ENCODE data around the gene RAB15. TPM values are rescaled to one million over a fixed set of nuclear protein-coding genes. Genes with fewer than 3 reads are reported as not detected.

Gene RAB15
- polyA plus RNA-seq, 1 donor (not counting 4 experiments of a cell fraction or from before 2014, with no cell fraction given) = 2.1 TPM

GRCh38 chr14:64990296-64990695 is 18.2 kb upstream of the RAB15 start:
- DNase-seq (ENCODE audit: low read depth, low spot score) (no peak), FAIRE-seq (no peak)
- H3K4me3 ChIP-seq (ENCODE audit: control insufficient read depth in 2 of 3, extremely low read depth in 1 of 3, insufficient read depth in 2 of 3, low read depth in 1 of 3, low read length in 3 of 3) = no peak overlapping the region
- no peaks in the 10 kb centered on the region for H3K27me3 ChIP-seq (ENCODE audit: control insufficient read depth, extremely low read depth, insufficient read depth, low read length)
- dilution Hi-C loops (cut with MboI; ENCODE audit: extremely low pct_ligation_motif_present, low sequenced_read_pairs) = no loop called here
- H2AFZ ChIP-seq (ENCODE audit: control insufficient read depth, low read length) = no peak overlapping the region
- peaks cover 11% of the 10 kb centered on the region for H3K4me1 ChIP-seq (ENCODE audit: control insufficient read depth, extremely low read depth, insufficient read depth, low read length)
- H3K27ac ChIP-seq (ENCODE audit: control insufficient read depth, insufficient read depth, low read length) = no peak overlapping the region
- no peaks in the 10 kb centered on the region for H3K36me3 ChIP-seq (ENCODE audit: control insufficient read depth in 2 of 2, extremely low read depth in 1 of 2, insufficient read depth in 2 of 2, low read length in 2 of 2)
- H4K20me1 ChIP-seq (ENCODE audit: control insufficient read depth, extremely low read depth, insufficient read depth, low read length) = no peaks in the 10 kb centered on the region
- H3K4me2 ChIP-seq (ENCODE audit: control insufficient read depth, extremely low read depth, insufficient read depth, low read depth, low read length) = no peak overlapping the region
- H3K9me1 ChIP-seq (ENCODE audit: control insufficient read depth, extremely low read depth, insufficient read depth, low read length) = no peaks in the 10 kb centered on the region
- no peak overlapping the region for H3K9ac ChIP-seq (ENCODE audit: control insufficient read depth, extremely low read depth, insufficient read depth, low read length)
- TF ChIP-seq EZH2 (IDR thresholded peaks at IDR 0.05; ENCODE audit: low read length) (no peak), CTCF (optimal IDR thresholded peaks at IDR 0.05 in 1 of 3, IDR thresholded peaks at IDR 0.05 in 1 of 3, conservative IDR thresholded peaks at IDR 0.05 in 1 of 3; ENCODE audit: extremely low read depth in 1 of 3, insufficient read depth in 2 of 3, low read length in 3 of 3) (no peak)
- no peaks in the 10 kb centered on the region for H3K9me3 ChIP-seq (ENCODE audit: control insufficient read depth, low read depth, low read length)
- peaks cover 28% of the 10 kb centered on the region for H3K79me2 ChIP-seq (ENCODE audit: control insufficient read depth, insufficient read depth, low read length)

- Histone ChIP-seq H3K9me3 (ENCODE audit: control insufficient read depth, low read depth, low read length) (no peaks in the 10 kb centered on the region), H3K4me2 (ENCODE audit: control insufficient read depth, extremely low read depth, insufficient read depth, low read depth, low read length) (peak overlapping the region; percentile 90), H2AFZ (ENCODE audit: control insufficient read depth, low read length) (peak overlapping the region; percentile 100), H4K20me1 (ENCODE audit: control insufficient read depth, extremely low read depth, insufficient read depth, low read length) (no peaks in the 10 kb centered on the region), H3K79me2 (ENCODE audit: control insufficient read depth, insufficient read depth, low read length) (peaks cover 28% of the 10 kb centered on the region), H3K36me3 (ENCODE audit: control insufficient read depth in 2 of 2, extremely low read depth in 1 of 2, insufficient read depth in 2 of 2, low read length in 2 of 2) (no peaks in the 10 kb centered on the region), H3K4me3 (ENCODE audit: control insufficient read depth in 2 of 3, extremely low read depth in 1 of 3, insufficient read depth in 2 of 3, low read depth in 1 of 3, low read length in 3 of 3) (peak overlapping the region; percentile 62 to 99 (median 93)), H3K4me1 (ENCODE audit: control insufficient read depth, extremely low read depth, insufficient read depth, low read length) (peaks cover 11% of the 10 kb centered on the region), H3K27ac (ENCODE audit: control insufficient read depth, insufficient read depth, low read length) (peak overlapping the region; percentile 93), H3K27me3 (ENCODE audit: control insufficient read depth, extremely low read depth, insufficient read depth, low read length) (no peaks in the 10 kb centered on the region), H3K9me1 (ENCODE audit: control insufficient read depth, extremely low read depth, insufficient read depth, low read length) (no peaks in the 10 kb centered on the region), H3K9ac (ENCODE audit: control insufficient read depth, extremely low read depth, insufficient read depth, low read length) (peak overlapping the region; percentile 97)
- FAIRE-seq (no peak), DNase-seq (ENCODE audit: low read depth, low spot score) (no peak)
- TF ChIP-seq EZH2 (IDR thresholded peaks at IDR 0.05; ENCODE audit: low read length) (no peak), CTCF (optimal IDR thresholded peaks at IDR 0.05 in 1 of 3, IDR thresholded peaks at IDR 0.05 in 1 of 3, conservative IDR thresholded peaks at IDR 0.05 in 1 of 3; ENCODE audit: extremely low read depth in 1 of 3, insufficient read depth in 2 of 3, low read length in 3 of 3) (no peak)
- dilution Hi-C loops (cut with MboI; ENCODE audit: extremely low pct_ligation_motif_present, low sequenced_read_pairs) = no loop called here
Observed at GRCh38 chr14:64987438-64987767, 15.3 kb upstream of the RAB15 start.

Measured in keratinocyte (primary cell).